Germinal center (tissue), 1 donor: Measurements from ENCODE around the gene GAS7.

ENCODE experiments used
- DNase-seq: peaks from one replicate; pipeline ENCODE4 v3.0.0; 2012; ENCODE audit warnings: mixed read lengths, low spot score

Gene GAS7

DNA sequence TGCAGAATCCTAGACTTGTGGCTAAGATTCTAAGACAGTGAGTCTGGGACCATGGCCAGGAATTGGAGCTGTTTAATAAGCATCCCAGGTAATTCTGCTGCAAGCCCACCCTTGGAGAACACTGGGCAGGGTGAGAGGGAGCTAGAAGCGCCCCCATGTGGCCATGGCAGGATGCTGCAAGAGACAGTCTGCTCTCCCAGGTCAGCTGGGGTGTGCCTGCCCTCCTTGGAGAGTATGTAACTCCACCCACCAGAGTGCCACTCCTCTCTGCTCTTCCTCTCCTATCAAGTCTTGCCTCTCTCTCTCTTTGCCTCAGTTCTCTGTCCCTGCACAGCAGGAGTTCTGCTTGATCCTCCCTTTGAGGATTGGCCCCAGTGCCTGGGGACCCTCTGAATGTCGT, 308.3 kb downstream of the GAS7 start:
- peak; percentile 66 for DNase-seq

- DNase-seq = no peak
Observed at GRCh38 chr17:9887508-9887907, 310.9 kb downstream of the GAS7 start.

DNA sequence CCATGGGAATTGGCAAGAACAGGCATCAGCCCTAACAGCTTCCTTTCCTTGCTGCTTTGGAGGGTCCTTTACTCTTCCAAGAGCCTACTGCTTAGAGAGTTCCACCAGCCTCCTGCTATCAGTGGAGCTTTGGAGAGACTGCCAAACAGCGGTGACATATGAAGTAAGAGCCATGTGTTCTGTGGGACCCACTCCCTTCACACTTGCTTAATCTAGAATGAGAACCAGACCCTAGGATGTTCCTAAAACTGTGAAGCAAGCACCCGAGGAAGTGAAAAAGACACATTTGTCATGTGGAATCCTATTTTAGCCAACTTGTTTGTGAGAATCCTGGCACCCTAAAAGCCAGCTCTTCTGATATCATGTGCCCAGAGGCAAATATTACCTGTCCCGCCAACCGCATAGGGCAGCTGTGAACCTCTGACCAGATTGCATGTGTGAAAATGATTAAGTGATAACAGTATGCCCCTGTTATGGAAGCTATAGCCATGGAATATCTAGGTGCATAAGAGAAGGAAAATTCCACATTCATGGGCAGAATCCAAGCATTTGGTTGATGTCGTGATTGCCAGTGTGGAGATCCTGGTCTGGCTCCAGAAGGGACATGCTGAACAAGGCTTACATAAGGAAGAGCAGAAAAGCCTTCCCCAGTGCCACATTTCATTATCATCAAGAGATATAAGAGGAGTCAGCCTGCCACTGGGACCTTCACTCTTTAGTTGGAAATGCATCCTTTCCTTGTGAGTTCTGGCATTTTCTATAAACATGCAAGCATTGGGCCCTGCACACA, 312.1 kb downstream of the GAS7 start:
- DNase-seq = no peak

DNA sequence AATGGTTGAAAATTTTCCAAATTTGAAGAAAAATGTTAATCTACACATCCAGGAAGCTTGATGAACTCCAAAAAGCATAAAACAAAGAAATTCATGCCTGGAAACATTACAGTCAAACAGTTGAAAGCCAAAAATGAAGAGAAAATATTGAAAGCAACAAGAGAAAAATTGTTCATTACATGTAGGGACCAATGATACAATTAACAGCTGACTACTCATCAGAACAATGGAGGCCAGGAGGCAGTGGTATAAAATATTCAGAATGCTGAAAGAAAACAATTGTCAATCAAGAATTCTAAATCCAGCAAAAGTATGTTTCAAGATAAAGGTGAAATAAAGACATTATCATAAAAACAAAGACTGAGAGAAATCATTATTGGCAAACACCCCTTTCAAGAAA, 315.0 kb downstream of the GAS7 start:
- no peak for DNase-seq

DNA sequence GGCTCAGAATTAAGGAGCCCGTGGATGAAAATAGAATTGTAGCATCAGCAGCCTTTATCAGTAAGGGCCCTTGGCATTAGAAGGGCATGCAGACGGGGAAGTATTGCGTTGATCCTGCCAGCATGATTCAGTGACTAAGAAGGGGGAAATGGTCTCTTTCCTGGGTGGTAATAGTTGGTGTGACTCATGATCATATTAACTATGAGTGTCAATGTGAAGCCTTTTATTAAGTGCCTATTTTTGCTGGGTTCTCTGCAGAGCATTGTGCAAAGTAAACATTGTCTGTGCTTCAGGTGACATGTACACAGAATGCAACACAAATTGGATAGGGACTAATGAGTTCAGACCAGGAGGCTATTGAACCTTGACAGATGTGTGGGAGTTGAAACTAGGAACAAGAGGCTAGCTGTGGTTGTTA, 317.8 kb downstream of the GAS7 start:
- no peak for DNase-seq

DNA sequence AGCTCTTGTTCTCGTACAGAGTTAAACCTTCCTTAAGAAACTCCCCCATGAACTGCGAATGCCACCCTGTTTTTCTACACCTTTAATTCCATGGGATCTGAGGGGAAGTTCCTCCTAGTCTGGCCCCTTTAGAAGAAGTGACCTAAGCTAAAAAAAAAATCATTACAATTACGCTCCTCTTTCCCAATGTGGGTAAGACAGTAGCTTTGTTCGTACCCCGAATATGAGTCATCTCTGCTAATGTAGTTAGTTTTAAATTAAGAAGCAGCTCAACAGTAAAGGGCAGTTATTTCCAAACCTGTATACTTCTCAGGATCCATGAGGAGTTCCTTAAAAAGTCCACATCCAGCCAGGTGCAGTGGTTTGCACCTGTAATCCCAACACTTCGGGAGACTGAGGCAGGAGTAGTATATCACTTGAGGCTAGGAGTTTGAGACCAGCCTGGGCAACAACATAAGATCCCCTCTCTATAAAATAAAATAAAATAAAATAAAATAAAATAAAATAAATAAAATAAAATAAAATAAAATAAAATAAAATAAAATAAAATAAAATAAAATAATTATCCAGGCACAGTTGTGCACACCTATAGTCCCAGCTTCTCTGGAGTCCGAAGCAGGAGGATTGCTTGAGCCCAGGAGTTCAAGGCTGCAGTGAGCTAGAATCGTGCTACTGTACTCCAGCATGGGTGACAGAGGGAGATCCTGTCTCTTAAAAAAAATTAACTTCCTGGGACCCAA, 319.4 kb downstream of the GAS7 start:
- DNase-seq = no peak

- no peak for DNase-seq
Observed at GRCh38 chr17:9878356-9878755, 320.1 kb downstream of the GAS7 start.

DNA sequence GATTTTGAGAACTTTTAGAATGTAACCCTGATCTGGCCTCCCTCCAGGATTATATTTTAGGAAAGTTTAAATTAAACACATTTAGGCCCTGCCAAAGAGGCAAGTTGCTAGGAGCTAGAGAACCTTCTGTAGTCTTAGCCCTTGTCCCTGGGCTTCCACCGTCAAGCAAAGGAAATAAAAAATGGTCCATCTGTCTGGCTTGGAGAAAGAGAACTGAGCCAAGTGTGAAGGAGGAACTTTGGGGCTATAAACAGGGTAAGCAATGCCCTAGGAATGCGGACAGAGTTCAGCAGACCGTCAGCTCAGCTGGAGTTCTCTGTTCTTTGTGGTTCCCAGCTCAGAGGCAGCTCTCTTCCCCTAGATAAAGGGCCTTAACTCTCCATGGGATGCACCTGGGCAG, 323.0 kb downstream of the GAS7 start:
- no peak for DNase-seq

GRCh38 chr17:9874722-9875121, 323.7 kb downstream of the GAS7 start:
- no peak for DNase-seq

- DNase-seq = no peak
Observed at GRCh38 chr17:9872852-9873251, 325.6 kb downstream of the GAS7 start.

GRCh38 chr17:9868552-9868951, 329.9 kb downstream of the GAS7 start:
- DNase-seq = no peak

GRCh38 chr17:9865586-9865985, 332.8 kb downstream of the GAS7 start:
- no peak for DNase-seq

DNA sequence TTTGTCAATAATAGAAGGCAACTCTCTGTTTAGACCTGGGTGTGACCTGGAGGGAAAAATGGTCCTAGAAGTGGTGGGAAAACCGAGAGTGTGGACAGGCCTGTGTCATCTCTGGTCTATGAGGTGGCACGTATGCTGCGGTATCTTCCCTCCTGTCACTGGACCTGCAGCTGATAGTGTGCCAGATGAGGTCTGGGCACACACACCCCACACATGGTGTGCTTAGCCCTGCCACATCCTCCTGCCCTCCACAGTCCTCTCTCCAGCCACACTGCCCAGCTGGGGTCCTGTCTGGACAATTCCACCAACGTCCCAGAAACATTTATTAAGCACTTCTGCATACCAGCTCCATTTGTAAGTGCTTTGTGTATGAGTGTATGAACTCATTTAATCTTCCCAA, 335.5 kb downstream of the GAS7 start:
- DNase-seq = no peak

- no peak for DNase-seq
Observed at GRCh38 chr17:9862220-9862619, 336.2 kb downstream of the GAS7 start.

DNA sequence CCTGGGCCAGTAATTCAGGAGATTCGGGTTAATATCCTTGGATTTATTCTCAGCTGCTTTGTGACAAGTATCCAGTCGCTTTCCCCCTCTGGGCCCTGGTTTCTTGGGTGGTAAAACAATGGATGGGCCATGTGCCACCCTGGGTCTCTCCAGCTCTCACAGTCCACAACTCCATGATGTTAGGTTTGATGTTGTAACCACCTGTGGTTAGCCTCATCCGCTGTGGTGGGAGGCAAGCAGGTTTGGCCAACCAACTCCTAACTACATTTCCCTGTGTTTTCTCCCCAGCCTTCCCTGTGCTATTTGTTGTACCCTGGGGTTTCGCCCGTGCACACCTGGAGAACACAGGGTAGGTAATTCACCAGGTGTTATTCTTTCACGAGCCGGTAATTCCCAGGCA, 337.6 kb downstream of the GAS7 start:
- no peak for DNase-seq
